Karpas-422 (cell line): Measurements from ENCODE around the gene UBP1. TPM values are rescaled to one million over a fixed set of nuclear protein-coding genes. Genes with fewer than 3 reads are reported as not detected.
A peak's percentile ranks its signal among the peaks of the same experiment; 100 is the strongest.

Source experiments
- DNase-seq: peaks from one replicate; pipeline ENCODE4 v3.0.0-alpha.2; 2015
- H2AFZ ChIP-seq: fragments of 200-600 bp; sonication (generic); 2 replicates; pipeline ENCODE4 v1.6.1; 2014; ENCODE audit warnings: antibody characterized with exemption, low read length, mixed read lengths
- H3K27ac ChIP-seq: fragments of 200-600 bp; sonication (generic); 2 replicates; pipeline ENCODE4 v1.5.1; 2014; ENCODE audit warnings: mild to moderate bottlenecking, low read length, moderate library complexity
- H3K27me3 ChIP-seq: fragments of 200-600 bp; sonication (generic); 2 replicates; pipeline ENCODE4 v1.6.1; 2014; ENCODE audit warnings: low read length, mixed read lengths
- H3K36me3 ChIP-seq: fragments of 200-600 bp; sonication (generic); 2 replicates; pipeline ENCODE4 v1.6.1; 2014; ENCODE audit warnings: low read length, mixed read lengths; ENCODE audit not compliant: insufficient read depth
- H3K4me1 ChIP-seq: fragments of 200-600 bp; sonication (generic); 2 replicates; pipeline ENCODE4 v1.6.1; 2014; ENCODE audit warnings: mild to moderate bottlenecking, low read length, mixed read lengths
- H3K4me2 ChIP-seq: fragments of 200-600 bp; sonication (generic); 2 replicates; pipeline ENCODE4 v1.6.1; 2014; ENCODE audit warnings: low read length, low read depth, mild to moderate bottlenecking; ENCODE audit not compliant: poor library complexity, severe bottlenecking
- H3K4me3 ChIP-seq: fragments of 200-600 bp; sonication (generic); 2 replicates; pipeline ENCODE4 v1.5.1; 2014; ENCODE audit warnings: mild to moderate bottlenecking, antibody characterized with exemption, low read length, mixed read lengths
- H3K79me2 ChIP-seq: fragments of 200-600 bp; sonication (generic); 2 replicates; pipeline ENCODE4 v1.6.1; 2014; ENCODE audit warnings: mild to moderate bottlenecking, low read length, mixed read lengths
- H3K9ac ChIP-seq: fragments of 200-600 bp; sonication (generic); 2 replicates; pipeline ENCODE4 v1.6.0; 2014; ENCODE audit warnings: low read length
- H3K9me2 ChIP-seq: fragments of 200-600 bp; sonication (generic), shearing (Covaris generic); replicated peaks from 2 replicates; pipeline ENCODE4 v1.6.0; 2014; ENCODE audit warnings: mild to moderate bottlenecking, low read length, moderate library complexity; ENCODE audit not compliant: insufficient read depth
- H3K9me3 ChIP-seq: fragments of 300-700, 200-600 bp; sonication (generic); 2 replicates; pipeline ENCODE4 v1.6.1; 2014; ENCODE audit warnings: low read length, mixed read lengths
- H4K20me1 ChIP-seq: fragments of 200-600 bp; sonication (generic); 2 replicates; pipeline ENCODE4 v1.6.1; 2014; ENCODE audit warnings: mild to moderate bottlenecking, antibody characterized with exemption, low read length, low read depth; ENCODE audit not compliant: insufficient read depth
- total RNA-seq: library from RNA; depleted of rRNA; stranded (reverse); fragments of >200 nt; shearing (Covaris generic); gene quantifications from 2 replicates; pipeline ENCODE4 v1.2.3, GENCODE V29; 2014; ENCODE audit warnings: low replicate concordance

UBP1 gene
- total RNA-seq, 1 experiment from 2014 or later = 95.7 TPM

DNA sequence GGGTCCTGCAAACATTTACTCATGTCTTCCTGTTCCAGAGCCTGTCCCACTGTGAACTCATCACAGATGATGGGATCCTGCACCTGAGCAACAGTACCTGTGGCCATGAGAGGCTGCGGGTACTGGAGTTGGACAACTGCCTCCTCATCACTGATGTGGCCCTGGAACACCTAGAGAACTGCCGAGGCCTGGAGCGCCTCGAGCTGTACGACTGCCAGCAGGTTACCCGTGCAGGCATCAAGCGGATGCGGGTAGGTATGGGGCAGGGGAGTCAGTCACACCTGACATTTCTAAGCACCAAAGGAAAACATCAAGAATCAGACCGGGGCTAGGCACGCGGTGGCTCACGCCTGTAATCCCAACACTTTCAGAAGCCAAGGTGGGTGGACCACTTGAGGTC lies 56.3 kb downstream of the UBP1 start:
- Histone ChIP-seq H3K4me1 (no peaks in the 10 kb centered on the region; the same call in 1 of the 2 replicates), H3K36me3 (peaks cover 29% of the 10 kb centered on the region), H3K4me2 (no peak overlapping the region), H4K20me1 (no peaks in the 10 kb centered on the region), H3K79me2 (no peaks in the 10 kb centered on the region), H3K27ac (no peak overlapping the region), H3K9me2 (no peaks in the 10 kb centered on the region), H3K4me3 (no peak overlapping the region), H3K27me3 (no peaks in the 10 kb centered on the region), H3K9ac (no peak overlapping the region), H3K9me3 (no peaks in the 10 kb centered on the region), H2AFZ (no peak overlapping the region)
- DNase-seq = no peak

DNA sequence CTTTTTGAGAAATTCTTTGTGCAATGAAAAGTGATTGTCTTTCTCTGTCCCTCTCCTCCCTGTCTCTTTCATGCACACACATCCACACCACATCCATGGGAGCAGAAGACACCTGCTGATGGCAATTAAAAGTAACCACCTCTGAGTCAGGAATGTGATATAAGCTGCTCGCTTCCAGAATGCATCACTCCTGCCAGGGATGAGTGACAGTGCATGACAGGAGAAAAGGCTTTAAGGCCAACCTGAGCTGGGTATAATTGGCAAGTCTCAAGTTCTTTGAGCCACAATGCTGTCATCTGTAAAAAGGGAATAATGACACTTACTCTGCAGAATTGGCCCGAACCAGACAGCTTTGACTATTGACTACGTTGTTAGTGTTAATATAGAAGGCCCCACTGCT lies 59.6 kb downstream of the UBP1 start:
- DNase-seq = no peak
- Histone ChIP-seq H3K27ac (no peak overlapping the region), H3K79me2 (no peaks in the 10 kb centered on the region), H4K20me1 (no peaks in the 10 kb centered on the region), H3K9ac (no peak overlapping the region), H3K9me2 (no peaks in the 10 kb centered on the region), H3K4me2 (no peak overlapping the region), H3K9me3 (no peaks in the 10 kb centered on the region), H2AFZ (no peak overlapping the region), H3K27me3 (no peaks in the 10 kb centered on the region), H3K4me1 (no peaks in the 10 kb centered on the region), H3K4me3 (no peak overlapping the region), H3K36me3 (peaks cover 4% of the 10 kb centered on the region; the same call in 1 of the 2 replicates)

GRCh38 chr3:33377931-33378330 lies 62.3 kb downstream of the UBP1 start:
- Histone ChIP-seq H3K4me3 (no peak overlapping the region), H4K20me1 (no peaks in the 10 kb centered on the region), H3K27me3 (no peaks in the 10 kb centered on the region), H3K4me2 (no peak overlapping the region), H3K9me3 (no peaks in the 10 kb centered on the region), H3K4me1 (no peaks in the 10 kb centered on the region), H3K9me2 (no peaks in the 10 kb centered on the region), H3K79me2 (no peaks in the 10 kb centered on the region), H3K9ac (no peak overlapping the region), H3K27ac (no peak overlapping the region), H2AFZ (no peak overlapping the region), H3K36me3 (no peaks in the 10 kb centered on the region)
- DNase-seq = no peak

DNA sequence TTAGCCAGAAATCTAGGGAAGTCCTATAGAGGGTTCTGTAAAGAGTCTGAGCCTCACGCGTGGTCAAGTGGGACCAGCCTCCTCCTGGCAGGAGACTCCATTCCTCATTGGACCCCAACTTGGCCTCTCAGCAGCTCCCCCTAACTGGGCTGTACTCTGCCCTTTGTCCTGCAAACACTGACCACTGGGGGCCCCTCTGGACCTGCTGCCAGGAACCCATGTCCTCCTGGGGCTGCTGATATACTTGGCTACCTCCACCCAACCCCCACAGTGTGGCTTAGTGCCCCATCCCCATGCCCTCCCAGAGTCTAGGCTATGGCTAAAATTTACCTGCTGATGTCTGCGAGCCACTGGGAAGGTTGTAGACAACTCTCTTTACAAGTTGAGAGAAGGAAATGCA lies 62.7 kb downstream of the UBP1 start:
- H3K9me3 ChIP-seq = no peaks in the 10 kb centered on the region
- no peaks in the 10 kb centered on the region for H3K9me2 ChIP-seq
- H3K4me1 ChIP-seq = no peaks in the 10 kb centered on the region
- no peaks in the 10 kb centered on the region for H3K27me3 ChIP-seq
- no peaks in the 10 kb centered on the region for H3K36me3 ChIP-seq
- no peak overlapping the region for H3K4me2 ChIP-seq
- no peak overlapping the region for H3K9ac ChIP-seq
- H4K20me1 ChIP-seq = no peaks in the 10 kb centered on the region
- no peaks in the 10 kb centered on the region for H3K79me2 ChIP-seq
- no peak for DNase-seq
- no peak overlapping the region for H2AFZ ChIP-seq
- H3K27ac ChIP-seq = no peak overlapping the region
- H3K4me3 ChIP-seq = no peak overlapping the region

- Histone ChIP-seq H3K79me2 (no peaks in the 10 kb centered on the region), H3K27ac (no peak overlapping the region), H3K4me1 (no peaks in the 10 kb centered on the region), H3K9ac (no peak overlapping the region), H3K9me3 (no peaks in the 10 kb centered on the region), H3K4me3 (no peak overlapping the region), H3K4me2 (no peak overlapping the region), H2AFZ (no peak overlapping the region), H3K27me3 (no peaks in the 10 kb centered on the region), H3K9me2 (no peaks in the 10 kb centered on the region), H3K36me3 (no peaks in the 10 kb centered on the region), H4K20me1 (no peaks in the 10 kb centered on the region)
- DNase-seq = no peak
These were observed 67.1 kb downstream of the UBP1 start for GRCh38 chr3:33373082-33373437.

DNA sequence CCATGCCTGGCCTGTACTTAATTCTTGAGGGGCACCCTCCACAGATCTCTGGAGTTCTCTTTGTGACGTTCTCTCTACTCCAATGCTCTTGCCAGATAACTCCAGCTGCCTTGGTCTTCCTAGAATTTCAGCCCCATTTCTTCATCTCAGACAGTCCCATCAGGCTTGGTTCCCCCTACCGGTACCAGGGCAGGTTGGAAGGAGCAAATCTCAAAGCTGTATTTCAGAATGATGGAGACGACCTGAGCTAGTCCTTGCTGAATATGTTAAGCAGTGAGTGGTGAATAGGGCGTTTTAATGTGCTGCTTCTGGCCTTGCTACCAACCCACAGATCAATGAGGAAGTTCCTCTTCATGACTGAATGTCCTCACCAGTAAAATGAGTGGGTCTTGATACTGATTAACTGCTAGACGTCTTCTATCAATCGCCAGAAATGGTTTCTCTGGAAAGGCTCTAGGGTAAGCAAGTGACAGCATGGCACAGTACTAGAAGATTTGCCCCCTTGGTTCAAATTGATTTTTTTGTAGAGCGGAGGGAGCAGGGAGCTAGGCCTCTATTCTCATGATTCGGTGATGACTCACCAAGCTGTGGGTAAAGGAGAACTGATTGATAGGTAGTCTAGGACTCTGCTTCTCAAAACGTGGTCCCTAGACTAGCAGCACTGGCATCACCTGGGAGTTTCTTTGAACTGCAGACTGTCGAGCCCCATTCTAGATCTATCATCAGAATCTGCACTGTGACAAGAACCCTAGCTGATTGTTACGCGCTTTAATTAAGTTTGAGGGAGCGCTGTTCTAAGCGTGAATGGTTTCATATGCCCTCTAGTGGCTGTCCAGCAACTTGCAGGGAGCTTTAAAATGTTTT lies 67.8 kb downstream of the UBP1 start:
- no peaks in the 10 kb centered on the region for H3K36me3 ChIP-seq
- no peak overlapping the region for H2AFZ ChIP-seq
- H4K20me1 ChIP-seq = no peaks in the 10 kb centered on the region
- H3K9me2 ChIP-seq = no peaks in the 10 kb centered on the region
- DNase-seq = peak; percentile 84
- H3K27ac ChIP-seq = no peak overlapping the region
- H3K4me2 ChIP-seq = no peak overlapping the region
- H3K27me3 ChIP-seq = no peaks in the 10 kb centered on the region; the same call in 1 of the 2 replicates
- no peaks in the 10 kb centered on the region for H3K4me1 ChIP-seq
- H3K9ac ChIP-seq = no peak overlapping the region
- H3K79me2 ChIP-seq = no peaks in the 10 kb centered on the region
- no peaks in the 10 kb centered on the region for H3K9me3 ChIP-seq
- no peak overlapping the region for H3K4me3 ChIP-seq

DNA sequence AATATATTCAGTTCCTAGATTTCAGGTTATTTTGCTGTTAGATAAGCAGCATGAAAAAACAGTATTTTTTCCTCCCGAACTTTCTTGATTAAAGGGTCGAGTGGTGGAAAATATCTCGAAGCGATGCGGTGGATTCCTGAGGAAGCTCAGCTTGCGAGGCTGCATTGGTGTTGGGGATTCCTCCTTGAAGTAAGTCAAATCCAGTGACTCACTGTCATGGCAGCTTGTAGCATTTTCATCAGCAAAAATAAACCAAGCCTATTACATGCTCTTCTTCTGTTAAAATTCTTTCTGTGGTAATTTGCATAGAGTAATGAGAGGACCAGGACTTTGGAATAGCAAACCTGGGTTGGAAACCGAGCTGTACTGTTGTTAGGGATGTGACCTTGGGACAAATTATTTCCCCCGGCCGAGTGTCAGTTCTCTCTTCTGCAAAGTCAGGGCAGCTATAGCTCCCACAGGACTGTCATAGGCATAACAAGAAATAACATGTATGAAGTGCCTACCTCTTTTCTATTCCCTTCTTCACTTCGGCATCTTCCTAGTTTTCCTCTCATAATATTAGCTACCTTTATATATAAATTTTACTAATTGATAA lies 75.6 kb downstream of the UBP1 start:
- DNase-seq = no peak
- no peaks in the 10 kb centered on the region for H3K4me1 ChIP-seq
- H3K36me3 ChIP-seq = no peaks in the 10 kb centered on the region
- H3K4me2 ChIP-seq = no peak overlapping the region
- H3K27me3 ChIP-seq = no peaks in the 10 kb centered on the region; the same call in 1 of the 2 replicates
- H3K9me2 ChIP-seq = no peaks in the 10 kb centered on the region
- no peak overlapping the region for H3K4me3 ChIP-seq
- no peak overlapping the region for H3K9ac ChIP-seq
- H3K27ac ChIP-seq = no peak overlapping the region
- no peaks in the 10 kb centered on the region for H4K20me1 ChIP-seq
- H2AFZ ChIP-seq = no peak overlapping the region
- no peaks in the 10 kb centered on the region for H3K79me2 ChIP-seq
- no peaks in the 10 kb centered on the region for H3K9me3 ChIP-seq

GRCh38 chr3:33364060-33364459 lies 76.1 kb downstream of the UBP1 start:
- no peak for DNase-seq
- Histone ChIP-seq H3K79me2 (no peaks in the 10 kb centered on the region), H4K20me1 (no peaks in the 10 kb centered on the region), H3K27me3 (no peaks in the 10 kb centered on the region; the same call in 1 of the 2 replicates), H2AFZ (no peak overlapping the region), H3K36me3 (no peaks in the 10 kb centered on the region), H3K9me2 (no peaks in the 10 kb centered on the region), H3K4me3 (no peak overlapping the region), H3K9me3 (no peaks in the 10 kb centered on the region), H3K27ac (no peak overlapping the region), H3K9ac (no peak overlapping the region), H3K4me1 (no peaks in the 10 kb centered on the region), H3K4me2 (no peak overlapping the region)
